Measurements from ENCODE around the gene XRCC1. TPM values are rescaled to one million over a fixed set of nuclear protein-coding genes. Genes with fewer than 3 reads are reported as not detected.

Gene XRCC1
- total and polyA plus RNA-seq, 9 of the 15 experiments (the other 6 are each of a cell fraction or from before 2014, with no cell fraction given): 1.5 to 36.9 (median 24.9) TPM

DNA sequence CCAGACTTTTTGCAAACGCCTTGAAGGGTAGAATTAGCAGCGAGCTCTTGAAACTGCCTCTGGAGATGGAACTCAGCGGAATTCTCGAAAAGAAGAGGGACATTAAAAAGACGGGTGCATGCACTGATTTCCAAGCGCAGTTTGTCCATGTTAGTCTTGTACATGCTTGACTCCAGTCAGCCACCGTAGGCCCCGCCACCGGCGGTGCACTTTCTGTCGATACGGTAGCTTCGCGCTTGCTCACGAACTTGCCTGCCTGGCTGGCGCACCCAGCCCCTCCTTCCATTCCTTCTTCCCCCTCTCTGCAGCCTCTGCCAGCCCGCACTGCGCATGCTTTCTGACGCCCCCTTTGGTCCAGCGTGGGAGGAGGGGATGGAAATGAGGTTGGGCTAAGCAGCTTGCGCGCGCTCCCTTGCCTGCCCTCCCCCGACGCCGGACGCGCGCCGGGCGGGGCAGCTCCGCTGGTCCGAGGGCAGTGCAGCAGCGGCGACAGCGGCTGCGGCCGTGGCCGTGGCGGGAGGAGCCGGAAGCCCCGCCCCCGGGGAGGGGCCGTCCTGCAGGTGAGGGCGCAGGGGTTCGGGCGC is 42.3 kb downstream of the XRCC1 start, which contains the start of gene ZNF575 (continued):
- TF ChIP-seq, protein P1, sequence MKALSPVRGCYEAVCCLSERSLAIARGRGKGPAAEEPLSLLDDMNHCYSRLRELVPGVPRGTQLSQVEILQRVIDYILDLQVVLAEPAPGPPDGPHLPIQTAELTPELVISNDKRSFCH (CRISPR knock-in tag; IDR thresholded peaks at IDR 0.05): no peak
- TF ChIP-seq, protein P1 (tag; IDR thresholded peaks at IDR 0.05): peak; percentile 51
- TF ChIP-seq, protein P2, sequence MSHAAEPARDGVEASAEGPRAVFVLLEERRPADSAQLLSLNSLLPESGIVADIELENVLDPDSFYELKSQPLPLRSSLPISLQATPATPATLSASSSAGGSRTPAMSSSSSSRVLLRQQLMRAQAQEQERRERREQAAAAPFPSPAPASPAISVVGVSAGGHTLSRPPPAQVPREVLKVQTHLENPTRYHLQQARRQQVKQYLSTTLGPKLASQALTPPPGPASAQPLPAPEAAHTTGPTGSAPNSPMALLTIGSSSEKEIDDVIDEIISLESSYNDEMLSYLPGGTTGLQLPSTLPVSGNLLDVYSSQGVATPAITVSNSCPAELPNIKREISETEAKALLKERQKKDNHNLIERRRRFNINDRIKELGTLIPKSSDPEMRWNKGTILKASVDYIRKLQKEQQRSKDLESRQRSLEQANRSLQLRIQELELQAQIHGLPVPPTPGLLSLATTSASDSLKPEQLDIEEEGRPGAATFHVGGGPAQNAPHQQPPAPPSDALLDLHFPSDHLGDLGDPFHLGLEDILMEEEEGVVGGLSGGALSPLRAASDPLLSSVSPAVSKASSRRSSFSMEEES (CRISPR knock-in tag; IDR thresholded peaks at IDR 0.05): no peak
- TF ChIP-seq, protein P3, sequence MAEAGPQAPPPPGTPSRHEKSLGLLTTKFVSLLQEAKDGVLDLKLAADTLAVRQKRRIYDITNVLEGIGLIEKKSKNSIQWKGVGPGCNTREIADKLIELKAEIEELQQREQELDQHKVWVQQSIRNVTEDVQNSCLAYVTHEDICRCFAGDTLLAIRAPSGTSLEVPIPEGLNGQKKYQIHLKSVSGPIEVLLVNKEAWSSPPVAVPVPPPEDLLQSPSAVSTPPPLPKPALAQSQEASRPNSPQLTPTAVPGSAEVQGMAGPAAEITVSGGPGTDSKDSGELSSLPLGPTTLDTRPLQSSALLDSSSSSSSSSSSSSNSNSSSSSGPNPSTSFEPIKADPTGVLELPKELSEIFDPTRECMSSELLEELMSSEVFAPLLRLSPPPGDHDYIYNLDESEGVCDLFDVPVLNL (CRISPR knock-in tag; IDR thresholded peaks at IDR 0.05; ENCODE audit: low read depth): no peak
- no peak for TF ChIP-seq ZNF354B (CRISPR knock-in tag; IDR thresholded peaks at IDR 0.05)
- TF ChIP-seq NR4A1 (CRISPR knock-in tag; IDR thresholded peaks at IDR 0.05): no peak
- no peak; the same call in 1 of the 2 replicates for TF ChIP-seq NR4A1 (tag; IDR thresholded peaks at IDR 0.05)
- no peak for TF ChIP-seq SAP30 (IDR thresholded peaks at IDR 0.05; ENCODE audit: borderline replicate concordance, insufficient read depth, low read depth, low read length, poor library complexity, severe bottlenecking)
- TF ChIP-seq NONO (IDR thresholded peaks at IDR 0.05; ENCODE audit: low read depth in 2 of 2, low read length in 1 of 2): peak in 1 of 2 experiments; percentile 86; a peak in 2 of 4 replicates
- no peak for TF ChIP-seq PRMT5 (CRISPR knock-in tag; IDR thresholded peaks at IDR 0.05)
- no peak for TF ChIP-seq DDX20 (tag; IDR thresholded peaks at IDR 0.05; ENCODE audit: low read depth)
- TF ChIP-seq ZNF253 (CRISPR knock-in tag; conservative IDR thresholded peaks at IDR 0.05): no peak
- TF ChIP-seq SPI1 (IDR thresholded peaks at IDR 0.05; ENCODE audit: borderline replicate concordance, low read depth, low read length): no peak
- TF ChIP-seq POLR2A (conservative IDR thresholded peaks at IDR 0.05): 0 out of 2 replicates have a peak, but pooled peaks have one; percentile 35
- no peak for TF ChIP-seq ZNF561 (CRISPR knock-in tag; conservative IDR thresholded peaks at IDR 0.05)
- TF ChIP-seq, protein P4, sequence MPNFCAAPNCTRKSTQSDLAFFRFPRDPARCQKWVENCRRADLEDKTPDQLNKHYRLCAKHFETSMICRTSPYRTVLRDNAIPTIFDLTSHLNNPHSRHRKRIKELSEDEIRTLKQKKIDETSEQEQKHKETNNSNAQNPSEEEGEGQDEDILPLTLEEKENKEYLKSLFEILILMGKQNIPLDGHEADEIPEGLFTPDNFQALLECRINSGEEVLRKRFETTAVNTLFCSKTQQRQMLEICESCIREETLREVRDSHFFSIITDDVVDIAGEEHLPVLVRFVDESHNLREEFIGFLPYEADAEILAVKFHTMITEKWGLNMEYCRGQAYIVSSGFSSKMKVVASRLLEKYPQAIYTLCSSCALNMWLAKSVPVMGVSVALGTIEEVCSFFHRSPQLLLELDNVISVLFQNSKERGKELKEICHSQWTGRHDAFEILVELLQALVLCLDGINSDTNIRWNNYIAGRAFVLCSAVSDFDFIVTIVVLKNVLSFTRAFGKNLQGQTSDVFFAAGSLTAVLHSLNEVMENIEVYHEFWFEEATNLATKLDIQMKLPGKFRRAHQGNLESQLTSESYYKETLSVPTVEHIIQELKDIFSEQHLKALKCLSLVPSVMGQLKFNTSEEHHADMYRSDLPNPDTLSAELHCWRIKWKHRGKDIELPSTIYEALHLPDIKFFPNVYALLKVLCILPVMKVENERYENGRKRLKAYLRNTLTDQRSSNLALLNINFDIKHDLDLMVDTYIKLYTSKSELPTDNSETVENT (CRISPR knock-in tag; IDR thresholded peaks at IDR 0.05): 0 out of 2 replicates have a peak, but pooled peaks have one; percentile 32
- TF ChIP-seq TAF7 (tag; IDR thresholded peaks at IDR 0.05): no peak
- no peak for TF ChIP-seq ZNF699 (CRISPR knock-in tag; IDR thresholded peaks at IDR 0.05; ENCODE audit: insufficient replicate concordance)
- peak; percentile 51; the same call in 1 of the 2 replicates for TF ChIP-seq KLF1 (tag; IDR thresholded peaks at IDR 0.05)
- 0 out of 2 replicates have a peak, but pooled peaks have one; percentile 38 for TF ChIP-seq NR2C2 (CRISPR knock-in tag; IDR thresholded peaks at IDR 0.05)
- TF ChIP-seq NR2C2 (tag; IDR thresholded peaks at IDR 0.05): no peak
- no peak for TF ChIP-seq TAF9B (IDR thresholded peaks at IDR 0.05; ENCODE audit: partially characterized antibody)
